IMR-90 (cell line): ENCODE results near the gene MID1. TPM values are rescaled to one million over a fixed set of nuclear protein-coding genes. Genes with fewer than 3 reads are reported as not detected.
"Not testable (repeated sequence)": the region's sequence is repeated elsewhere in the genome, so short reads cannot be mapped to it uniquely, and the experiment has no call there.

Experiments
- ATAC-seq: fragments of 200-7000 bp; cut with Tn5 transposase; 2 replicates; pipeline ENCODE4 v1.9.1; 2020; ENCODE audit warnings: low read depth, mild to moderate bottlenecking, moderate library complexity
- BruUV-seq: library from RNA; stranded (reverse); fragments of 400-500 nt; replicated peaks from 2 replicates; lab custom pipeline; 2021; lab: Mats Ljungman, UMichigan
- CTCF ChIA-PET: fragments of 300-600 bp; formaldehyde crosslinking; extraction: SDS; loops from one replicate; lab custom pipeline; 2021; ENCODE audit warnings: antibody characterized with exemption; lab: Yijun Ruan, JAX
- POLR2A ChIA-PET: fragments of 300-600 bp; sonication (Branson Sonifier 250); formaldehyde crosslinking; loops from one replicate; lab custom pipeline; 2022; ENCODE audit warnings: antibody characterized with exemption; ENCODE audit not compliant: unreplicated experiment; lab: Charles Lee
- DNase-seq: peaks from one replicate; pipeline ENCODE4 v3.0.0; 2013
- H2AFZ ChIP-seq: replicated peaks from 2 replicates; pipeline ENCODE3; 2013; ENCODE audit warnings: low read length, mild to moderate bottlenecking; ENCODE audit not compliant: poor library complexity
- H2AK5ac ChIP-seq: 2 replicates; pipeline ENCODE4 v1.6.1; 2013; ENCODE audit warnings: low read depth, low read length, inconsistent platforms
- H2AK9ac ChIP-seq: replicated peaks from 2 replicates; pipeline ENCODE3; 2013; ENCODE audit warnings: mild to moderate bottlenecking, low read depth, low read length, moderate library complexity; ENCODE audit not compliant: poor library complexity
- H2BK120ac ChIP-seq: 2 replicates; pipeline ENCODE4 v1.6.1; 2013; ENCODE audit warnings: low read depth, low read length, inconsistent platforms
- H2BK15ac ChIP-seq: 3 replicates; pipeline ENCODE4 v1.6.1; 2013; ENCODE audit warnings: low read depth, low read length, inconsistent platforms
- H2BK20ac ChIP-seq: 2 replicates; pipeline ENCODE4 v1.6.1; 2013; ENCODE audit warnings: low read depth, mild to moderate bottlenecking, inconsistent platforms, low read length, moderate library complexity
- H2BK5ac ChIP-seq: 2 replicates; pipeline ENCODE4 v1.6.1; 2013; ENCODE audit warnings: mild to moderate bottlenecking, low read depth, low read length, inconsistent platforms; ENCODE audit not compliant: poor library complexity, severe bottlenecking
- H3K14ac ChIP-seq: replicated peaks from 2 replicates; pipeline ENCODE4 v1.6.1; 2013; ENCODE audit warnings: low read depth, low read length, inconsistent platforms
- H3K18ac ChIP-seq: 2 replicates; pipeline ENCODE4 v1.6.1; 2013; ENCODE audit warnings: low read depth, low read length, control low read depth
- H3K23ac ChIP-seq: 2 replicates; pipeline ENCODE4 v1.6.1; 2013; ENCODE audit warnings: low read depth, low read length, inconsistent platforms
- H3K27ac ChIP-seq: 2 replicates; pipeline ENCODE4 v1.5.1; 2013; ENCODE audit warnings: mild to moderate bottlenecking, control low read depth, low read length; ENCODE audit not compliant: insufficient read depth
- H3K27me3 ChIP-seq: 2 replicates; pipeline ENCODE4 v1.6.1; 2013; ENCODE audit warnings: low read length; ENCODE audit not compliant: control insufficient read depth, insufficient read depth
- H3K36me3 ChIP-seq: 2 replicates; pipeline ENCODE4 v1.6.1; 2013; ENCODE audit warnings: low read length, mixed read lengths; ENCODE audit not compliant: control insufficient read depth, insufficient read depth
- H3K4ac ChIP-seq: 2 replicates; pipeline ENCODE4 v1.6.1; 2013; ENCODE audit warnings: low read depth, low read length, inconsistent platforms
- H3K4me1 ChIP-seq: 2 replicates; pipeline ENCODE4 v1.6.1; 2013; ENCODE audit warnings: low read length, mixed read lengths; ENCODE audit not compliant: control insufficient read depth, insufficient read depth
- H3K4me2 ChIP-seq: 2 replicates; pipeline ENCODE4 v1.6.1; 2013; ENCODE audit warnings: low read depth, mild to moderate bottlenecking, control low read depth, low read length, moderate library complexity
- H3K4me3 ChIP-seq: 2 replicates; pipeline ENCODE4 v1.5.1; 2013; ENCODE audit warnings: low read depth, mild to moderate bottlenecking, control low read depth, low read length, moderate library complexity; ENCODE audit not compliant: insufficient read depth
- H3K56ac ChIP-seq: 2 replicates; pipeline ENCODE4 v1.6.1; 2013; ENCODE audit warnings: low read length, inconsistent platforms; ENCODE audit not compliant: insufficient read depth; ENCODE audit errors: extremely low read depth
- H3K79me1 ChIP-seq, 2 experiments: 2 replicates each; pipeline ENCODE4 v1.6.1; 2013; ENCODE audit warnings: low read length in 2 of 2, inconsistent platforms in 1 of 2, low read depth in 1 of 2
- H3K9ac ChIP-seq: 2 replicates; pipeline ENCODE4 v1.6.1; 2013; ENCODE audit warnings: low read depth, low read length, control low read depth
- H3K9me1 ChIP-seq: 2 replicates; pipeline ENCODE4 v1.6.1; 2013; ENCODE audit warnings: low read length, inconsistent platforms; ENCODE audit not compliant: insufficient read depth
- H3K9me3 ChIP-seq: 2 replicates; pipeline ENCODE4 v1.6.1; 2013; ENCODE audit warnings: low read length; ENCODE audit not compliant: control insufficient read depth, insufficient read depth
- H4K20me1 ChIP-seq: 2 replicates; pipeline ENCODE4 v1.6.1; 2013; ENCODE audit warnings: low read length, inconsistent platforms; ENCODE audit not compliant: insufficient read depth
- H4K5ac ChIP-seq: 2 replicates; pipeline ENCODE4 v1.6.1; 2013; ENCODE audit warnings: mild to moderate bottlenecking, low read depth, low read length, control low read depth
- H4K8ac ChIP-seq, 2 experiments: 2 replicates each; pipeline ENCODE4 v1.6.1; 2013; ENCODE audit warnings: low read depth in 2 of 2, low read length in 2 of 2, control low read depth in 1 of 2, inconsistent platforms in 1 of 2
- H4K91ac ChIP-seq: 2 replicates; pipeline ENCODE4 v1.6.1; 2013; ENCODE audit warnings: low read depth, low read length, inconsistent platforms; ENCODE audit not compliant: insufficient read depth
- WGBS, 2 experiments: methylation state at CpG; one replicate each; pipeline versions ENCODE4 v1.1.5 to v1.1.7; 2013; ENCODE audit warnings: missing lambda C conversion rate in 2 of 2; ENCODE audit not compliant: insufficient read length in 1 of 2; ENCODE audit errors: extremely low coverage in 2 of 2; 5-methylcytosine and 5-hydroxymethylcytosine counted together
- dilution Hi-C: fragments of 300-500 bp; cut with HindIII; formaldehyde crosslinking; loops from one replicate; pipeline ENCODE4 v1.14.3; 2018; ENCODE audit warnings: low sequenced_read_pairs; ENCODE audit not compliant: unreplicated experiment
- in situ Hi-C: fragments of 300-500 bp; cut with MboI; formaldehyde crosslinking; loops from 3 replicates; pipeline ENCODE4 v1.14.3; 2019; ENCODE audit warnings: low sequenced_read_pairs, inconsistent platforms, mixed read lengths
- intact Hi-C: fragments of 100-400 bp; cut with micrococcal nuclease; formaldehyde crosslinking; loops from 2 replicates; pipeline ENCODE4 v1.10.0; 2022
- polyA plus RNA-seq, 3 experiments: library from polyadenylated mRNA; depleted of rRNA; stranded (reverse); fragments of >200 nt; gene quantifications; 2 replicates each; pipeline ENCODE4 v1.2.3, GENCODE V29; 2012; ENCODE audit warnings: low replicate concordance in 1 of 3
- total RNA-seq: library from RNA; depleted of rRNA; stranded (reverse); fragments of >200 nt; gene quantifications from 2 replicates; pipeline ENCODE4 v1.2.3, GENCODE V29; 2012

The MID1 gene
- total and polyA plus RNA-seq, 2 of the 4 experiments (the other 2 are of a cell fraction) = 37.2 to 106 TPM

GRCh38 chrX:10584882-10585281, 35.5 kb downstream of the MID1 start:
- 40% methylated on average over 1 of the region's 7 CpGs; no CpG with 5 or more reads in 1 of the 2 experiments for WGBS, 2 experiments
- H4K20me1 ChIP-seq, H2AK5ac ChIP-seq, in situ Hi-C loops, POLR2A ChIA-PET, H2BK120ac ChIP-seq, H4K91ac ChIP-seq, H2BK5ac ChIP-seq, dilution Hi-C loops, H3K27ac ChIP-seq, H2AK9ac ChIP-seq, intact Hi-C loops, H3K36me3 ChIP-seq, H3K9me1 ChIP-seq, BruUV-seq, H3K4me3 ChIP-seq, H2AFZ ChIP-seq, H3K9ac ChIP-seq, H3K4me2 ChIP-seq, H3K4ac ChIP-seq, H4K8ac ChIP-seq, H3K4me1 ChIP-seq, H3K18ac ChIP-seq, H3K23ac ChIP-seq, ATAC-seq, DNase-seq, H2BK20ac ChIP-seq, H3K14ac ChIP-seq, H3K27me3 ChIP-seq, H3K56ac ChIP-seq, H4K5ac ChIP-seq, H2BK15ac ChIP-seq, CTCF ChIA-PET: not testable (repeated sequence)
- H3K79me1 ChIP-seq = peaks cover 15 to 29% of the 10 kb centered on the region in 2 experiments; a peak in 3 of 4 replicates
- peaks cover 12% of the 10 kb centered on the region for H3K9me3 ChIP-seq
